Stimulated activated CD4-positive, alpha-beta T cell treated with anti-CD3 and anti-CD28 coated beads, Interleukin-1b, Interleukin-23, amount 100 ng/mL, for 1 hour (primary cell): Measurements from ENCODE around the gene SLC26A2.

Experiments
- DNase-seq, 2 donors: peaks; one replicate each; pipeline ENCODE4 v3.0.0-alpha.2; 2020; ENCODE audit warnings: low read depth in 2 of 2

The SLC26A2 gene

DNA sequence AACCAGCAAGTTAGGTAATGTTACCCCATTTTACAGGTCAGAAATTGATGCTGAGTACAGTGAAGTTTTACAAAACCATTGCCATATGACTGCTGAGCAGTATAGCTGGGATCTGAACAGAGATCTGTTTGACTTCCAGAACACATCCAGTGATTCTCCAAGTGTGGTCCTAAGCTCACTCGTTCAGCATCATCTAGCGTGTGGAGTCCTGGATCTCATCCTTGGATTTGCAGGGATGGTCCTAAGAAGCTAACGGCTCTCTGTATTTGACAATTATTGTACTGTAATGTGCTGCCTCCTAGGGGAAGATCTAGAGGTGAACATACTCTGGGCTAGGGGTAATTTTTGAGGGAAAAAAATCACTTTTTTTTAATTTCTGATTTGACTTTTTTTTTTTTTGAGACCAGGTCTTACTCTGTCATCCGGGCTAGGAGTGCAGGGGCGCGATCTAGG lies 1.4 kb downstream of the SLC26A2 start:
- no peak for DNase-seq

- DNase-seq: no peak
Measured at GRCh38 chr5:149962601-149963300, 2.2 kb downstream of the SLC26A2 start.

- DNase-seq: no peak
Measured at GRCh38 chr5:149963729-149964128, 3.2 kb downstream of the SLC26A2 start.

- DNase-seq: no peak
Measured at GRCh38 chr5:149966946-149967345, 6.4 kb downstream of the SLC26A2 start.

DNA sequence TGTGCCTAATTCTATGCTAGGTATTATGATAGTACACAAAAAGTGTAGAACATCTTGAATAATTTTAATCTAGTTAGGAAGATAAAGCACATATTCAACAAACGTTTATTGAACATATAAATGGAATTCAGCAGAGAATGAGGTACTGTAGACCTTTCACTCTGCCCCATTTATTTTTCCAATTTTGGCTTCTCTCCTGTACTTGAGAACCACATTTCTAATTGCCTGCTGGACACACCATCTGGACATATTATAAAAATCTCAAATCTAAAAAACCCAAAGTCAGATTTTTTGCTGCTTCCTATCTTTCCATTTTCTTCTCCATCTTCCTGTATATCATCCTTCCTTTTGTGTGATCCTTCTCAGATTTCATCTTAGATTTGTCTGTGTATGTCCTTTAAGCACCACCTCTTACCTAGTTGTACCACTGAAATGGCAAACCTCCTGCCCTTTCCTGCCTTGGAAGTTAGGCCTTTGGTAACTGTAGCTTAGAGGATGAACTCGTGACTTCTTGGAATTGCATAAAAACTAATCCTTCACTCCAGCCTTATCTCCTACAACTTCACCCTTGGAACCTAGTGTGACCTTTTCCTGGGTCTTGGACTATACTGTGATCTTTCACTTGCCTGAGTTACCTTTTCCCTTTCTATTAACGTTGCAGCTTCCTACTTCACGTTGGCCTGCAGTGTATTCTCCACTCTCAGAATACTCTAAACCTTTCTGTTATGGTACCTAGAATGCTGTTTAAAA lies 8.8 kb downstream of the SLC26A2 start:
- DNase-seq: no peak

DNA sequence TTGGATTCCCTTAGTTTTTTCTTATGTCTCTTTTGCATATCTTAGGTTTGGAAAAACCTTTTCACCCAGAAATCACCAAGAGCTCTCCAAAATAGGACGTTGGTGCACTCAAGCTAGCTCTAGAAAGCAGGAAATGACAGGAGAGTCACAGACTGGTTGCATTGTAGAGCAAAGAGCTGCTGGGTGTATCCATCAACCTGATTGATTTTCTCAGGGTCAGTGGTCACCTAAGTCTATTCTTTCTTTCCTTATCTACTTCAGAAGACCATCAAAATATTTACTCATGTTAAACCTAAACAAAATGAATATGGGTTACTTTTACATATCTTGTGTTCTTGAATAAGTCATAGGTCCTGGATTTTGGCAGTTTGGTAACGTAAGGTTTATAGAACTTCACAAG lies 14.9 kb downstream of the SLC26A2 start:
- DNase-seq: no peak

DNA sequence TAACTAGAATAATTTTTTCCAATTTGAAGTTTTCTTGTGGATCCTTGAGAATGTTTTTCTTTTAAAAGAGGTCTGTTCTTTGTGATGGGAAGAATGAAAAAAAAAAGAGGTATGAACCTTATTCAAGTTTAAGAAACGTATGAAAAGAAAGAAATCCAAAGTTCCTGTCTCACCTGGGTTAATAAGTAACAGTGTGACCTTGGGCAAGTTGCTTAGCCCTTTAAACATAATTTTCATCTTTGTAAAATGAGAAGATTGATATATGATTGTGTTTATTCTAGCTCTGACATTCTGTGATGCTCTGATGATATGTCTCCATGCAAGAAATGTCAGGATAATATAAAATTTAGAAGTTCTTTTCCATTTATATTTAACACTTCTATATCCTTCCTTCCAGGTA lies 19.3 kb downstream of the SLC26A2 start:
- no peak for DNase-seq

- no peak for DNase-seq
Measured at GRCh38 chr5:149981206-149981605, 20.6 kb downstream of the SLC26A2 start.

- DNase-seq: no peak
Measured at GRCh38 chr5:149982505-149982904, 21.9 kb downstream of the SLC26A2 start.

GRCh38 chr5:149988126-149988525 lies 27.6 kb downstream of the SLC26A2 start:
- DNase-seq: no peak

DNA sequence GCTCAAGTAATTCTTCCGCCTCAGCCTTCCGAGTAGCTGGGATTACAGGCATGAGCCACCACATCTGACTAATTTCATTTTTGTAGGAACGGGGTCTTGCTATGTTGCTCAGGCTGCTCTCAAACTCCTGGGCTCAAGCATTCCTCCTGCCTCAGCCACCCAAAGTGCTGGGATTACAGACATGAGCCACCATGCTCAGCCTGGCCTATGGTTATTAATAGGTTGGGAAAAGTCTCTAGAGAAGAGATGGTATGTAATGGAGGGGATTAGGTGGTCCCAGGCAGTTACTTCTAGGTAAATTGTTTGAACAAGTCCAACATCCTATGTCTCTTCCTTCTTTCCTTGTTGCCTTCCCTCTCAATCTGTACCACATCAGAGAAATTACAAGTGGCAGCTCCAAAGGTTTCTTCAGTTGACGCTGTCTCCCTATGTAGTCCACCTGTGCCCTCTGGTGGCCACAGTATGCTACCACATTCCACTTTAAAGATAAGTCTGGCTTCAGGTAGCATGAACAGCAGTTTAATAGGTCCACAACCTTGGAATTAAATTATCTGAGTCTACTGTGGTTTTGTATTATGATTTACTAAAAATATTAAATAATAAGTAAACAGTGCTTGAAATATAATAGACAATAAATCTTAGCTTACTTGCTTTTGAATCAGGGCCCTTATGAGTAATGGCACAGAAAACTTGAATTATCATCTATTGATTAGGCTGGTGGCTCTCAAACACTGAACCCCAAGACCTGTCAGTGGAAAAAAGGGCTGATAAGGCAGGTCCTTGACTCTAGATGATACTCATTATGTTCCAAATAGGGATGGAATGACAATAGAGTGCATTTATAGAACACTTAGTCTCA lies 30.2 kb downstream of the SLC26A2 start:
- peak; percentile 34 to 37 for DNase-seq

DNA sequence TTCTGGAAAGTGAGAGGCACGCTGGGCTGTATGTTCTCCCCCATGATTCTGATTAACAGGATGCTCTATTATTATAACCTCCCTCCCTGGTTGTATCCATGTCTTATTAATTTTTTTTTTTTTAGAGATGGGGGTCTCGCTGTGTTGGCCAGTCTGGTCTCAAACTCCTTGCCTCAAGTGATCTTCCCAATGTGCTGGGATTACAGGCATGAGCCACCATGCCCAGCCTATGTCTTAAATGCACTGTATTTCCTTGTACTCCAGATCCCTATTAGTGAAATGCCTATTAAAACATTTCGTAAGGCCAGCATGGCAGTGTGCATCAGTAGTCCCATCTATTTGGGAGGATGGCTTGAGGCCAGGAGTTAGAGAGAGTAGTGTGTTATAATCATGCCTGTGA lies 32.9 kb downstream of the SLC26A2 start:
- DNase-seq: no peak

- DNase-seq: no peak
Measured at GRCh38 chr5:149995385-149996204, 35.0 kb downstream of the SLC26A2 start.

DNA sequence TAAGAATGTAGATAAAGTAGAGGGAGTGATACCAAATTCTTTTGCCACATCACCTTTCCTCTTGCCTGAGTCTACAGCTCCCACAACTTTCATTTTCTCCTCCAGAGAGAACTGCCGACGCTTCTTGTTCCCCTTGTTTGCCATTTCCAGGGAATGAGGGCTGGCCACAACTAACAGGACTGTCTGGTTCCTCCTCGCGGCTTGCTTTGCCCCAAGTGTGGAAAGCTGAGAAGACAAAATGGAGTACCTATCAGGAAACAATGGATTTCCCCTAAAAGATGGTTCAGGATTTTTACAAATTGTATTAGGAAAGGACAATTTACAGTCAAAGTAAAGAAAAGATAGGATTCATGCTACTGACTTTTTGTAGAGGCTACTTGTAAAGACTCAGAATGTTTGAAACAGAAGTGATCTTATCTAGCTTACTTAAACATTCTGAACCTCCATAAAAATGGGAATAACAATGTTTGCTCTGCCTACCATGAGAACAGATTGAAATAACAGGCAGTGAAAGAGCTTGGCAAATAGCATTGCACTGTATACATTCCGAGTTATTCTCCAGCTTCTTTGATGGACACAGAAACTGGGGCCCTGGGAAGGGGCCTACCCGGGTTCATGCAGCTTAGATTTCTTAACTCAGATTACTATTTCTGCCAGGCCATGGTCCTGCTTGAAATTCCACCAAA lies 35.8 kb downstream of the SLC26A2 start:
- DNase-seq: no peak

DNA sequence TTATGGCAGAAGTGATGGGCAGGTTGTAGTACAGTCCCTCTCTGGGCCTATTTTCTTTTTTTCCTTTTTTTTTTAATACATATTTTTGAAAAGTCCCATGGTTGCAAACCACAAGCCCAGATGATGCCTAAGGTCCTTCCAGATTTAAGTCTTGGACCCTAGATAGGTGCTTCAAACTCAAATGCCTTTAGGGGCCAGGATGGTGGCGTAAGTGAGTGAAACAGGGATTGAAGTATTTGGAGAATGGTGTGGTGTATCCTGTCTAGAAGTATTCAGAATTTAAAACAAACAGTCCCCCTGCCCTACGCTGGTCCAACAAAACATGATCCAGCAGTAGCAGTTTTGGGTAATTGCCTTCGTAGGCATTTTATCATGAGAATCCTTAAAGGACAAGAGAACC lies 37.7 kb downstream of the SLC26A2 start:
- DNase-seq: no peak

GRCh38 chr5:149999359-149999758 lies 38.8 kb downstream of the SLC26A2 start:
- no peak for DNase-seq

DNA sequence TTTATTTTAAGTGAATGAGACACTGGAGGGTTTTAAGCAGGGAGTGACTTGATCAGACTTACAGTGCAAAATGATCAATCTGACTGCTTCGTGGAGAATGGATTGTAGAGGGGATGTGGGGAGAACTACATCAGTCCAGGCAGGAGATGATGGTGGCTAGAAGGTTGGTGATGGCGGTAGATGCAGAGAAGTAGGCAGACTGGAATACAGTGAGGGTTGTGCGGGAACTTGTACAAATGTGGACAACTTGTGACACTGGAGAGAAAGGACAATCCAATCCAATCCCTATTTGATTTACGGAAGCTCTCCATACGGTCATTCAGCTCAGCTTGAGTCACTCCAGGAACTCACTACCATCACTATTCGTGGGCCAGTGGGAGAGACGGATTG lies 39.3 kb downstream of the SLC26A2 start:
- DNase-seq: no peak

GRCh38 chr5:150000256-150000989 lies 39.9 kb downstream of the SLC26A2 start, which contains the start of the genes HMGXB3 and TIGD6:
TSS of gene HMGXB3 (plus strand) at chr5:150000739. CDS start at chr5:150004853, 4,114 bp downstream.
TSS of gene TIGD6 (minus strand) at chr5:150000654. CDS start at chr5:149996348, 4,306 bp downstream.
- DNase-seq: peak; percentile 51 to 72

- DNase-seq: no peak
Measured at GRCh38 chr5:150000990-150001659, 40.6 kb downstream of the SLC26A2 start.
